ENCODE measurements around the gene ZBTB42.

The ZBTB42 gene

DNA sequence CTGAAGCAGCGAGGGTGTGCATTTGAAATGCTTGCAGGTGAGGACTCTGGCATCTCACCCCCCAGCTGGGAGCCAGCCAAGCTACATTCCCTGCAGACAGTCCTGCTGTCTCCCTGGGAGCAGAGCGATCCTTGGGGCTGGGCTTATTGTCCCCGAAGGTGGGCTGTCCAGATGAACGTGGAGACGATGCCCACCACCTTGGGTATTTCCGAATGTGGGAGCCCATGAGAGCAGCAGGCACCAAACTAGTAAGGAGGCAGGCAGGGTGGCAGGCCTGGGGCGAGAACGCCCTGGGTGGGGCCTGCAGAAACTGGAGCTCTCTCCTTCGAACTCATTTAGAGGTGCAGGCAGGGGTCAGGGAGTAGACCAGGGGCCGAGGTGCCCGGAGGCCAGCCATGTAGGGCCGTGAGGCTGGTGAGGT is 18.5 kb downstream of the ZBTB42 start:
- Histone ChIP-seq H2BK12ac (ENCODE audit: low read length in 2 of 2) (no peak overlapping the region), H3K79me1 (replicated peaks; ENCODE audit: low read length, poor library complexity, severe bottlenecking) (peaks cover 5% of the 10 kb centered on the region), H3K4ac (ENCODE audit: low read depth in 1 of 2, low read length in 2 of 2) (no peak overlapping the region), H3K4me1 (ENCODE audit: control insufficient read depth, insufficient read depth, low read depth, low read length) (peaks cover 17% of the 10 kb centered on the region), H3K23ac (ENCODE audit: low read length in 2 of 2) (no peak overlapping the region), H3K4me3 (ENCODE audit: insufficient read depth in 1 of 2, low read depth in 1 of 2, low read length in 2 of 2) (no peak overlapping the region), H2BK120ac (ENCODE audit: low read depth, low read length) (no peak overlapping the region), H3K18ac (ENCODE audit: low read depth in 1 of 2, low read length in 2 of 2) (no peak overlapping the region), H3K9me3 (ENCODE audit: control insufficient read depth, low read length) (peaks cover 5% of the 10 kb centered on the region), H3K36me3 (ENCODE audit: control insufficient read depth in 1 of 2, insufficient read depth in 2 of 2, low read depth in 1 of 2, low read length in 2 of 2) (peaks cover 7% of the 10 kb centered on the region in 2 experiments), H3K27ac (ENCODE audit: low read length, poor library complexity, severe bottlenecking) (no peak overlapping the region), H3K4me2 (ENCODE audit: low read length, poor library complexity, severe bottlenecking) (no peak overlapping the region), H4K91ac (ENCODE audit: low read length) (no peak overlapping the region), H2BK15ac (ENCODE audit: low read depth, poor library complexity, severe bottlenecking) (peak overlapping the region; percentile 52), H2AK5ac (ENCODE audit: low read length, severe bottlenecking) (no peak overlapping the region), H4K8ac (ENCODE audit: low read length) (peak overlapping the region; percentile 48), H2BK5ac (ENCODE audit: low read depth, low read length, poor library complexity, severe bottlenecking) (no peak overlapping the region), H3K14ac (ENCODE audit: low read length in 2 of 2) (no peak overlapping the region), H3K9ac (ENCODE audit: low read length) (no peak overlapping the region), H2AFZ (ENCODE audit: low read depth, low read length) (no peak overlapping the region), H3K27me3 (ENCODE audit: control insufficient read depth in 1 of 2, insufficient read depth in 1 of 2, low read length in 2 of 2) (no peaks in the 10 kb centered on the region)
- WGBS: 96% methylated on average over 12 of the region's 12 CpGs
- no peak for DNase-seq

DNA sequence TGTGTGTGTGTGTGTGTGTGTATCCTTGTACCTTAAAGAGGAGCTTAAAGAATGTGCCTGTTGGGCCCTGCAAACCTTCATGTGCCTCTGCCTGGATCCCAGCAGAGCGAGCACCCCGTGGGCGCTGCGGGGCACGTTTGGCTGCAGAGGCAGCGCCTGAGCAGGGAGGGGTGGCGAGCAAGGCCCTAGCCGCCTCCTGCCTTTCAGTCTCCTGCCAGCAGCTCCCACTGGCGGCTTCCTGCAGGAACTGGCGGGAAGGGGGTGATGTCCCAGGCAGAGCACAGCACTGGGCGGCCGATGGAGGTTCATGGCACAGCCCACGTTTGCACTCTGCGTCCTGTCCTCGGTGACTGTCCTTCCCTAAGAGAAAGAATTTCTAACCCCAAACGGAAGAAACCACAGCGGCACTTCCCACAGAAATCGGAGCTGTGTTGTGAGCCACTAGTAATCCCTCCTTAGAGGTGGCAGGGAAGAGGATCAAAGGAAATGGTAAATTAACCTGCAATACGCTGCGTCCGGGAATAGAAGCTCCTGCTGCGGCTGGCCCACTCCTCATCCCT is 19.8 kb downstream of the ZBTB42 start:
- Histone ChIP-seq H3K79me1 (replicated peaks; ENCODE audit: low read length, poor library complexity, severe bottlenecking) (peaks cover 3% of the 10 kb centered on the region), H2BK5ac (ENCODE audit: low read depth, low read length, poor library complexity, severe bottlenecking) (no peak overlapping the region), H3K4me1 (ENCODE audit: control insufficient read depth, insufficient read depth, low read depth, low read length) (peaks cover 16% of the 10 kb centered on the region), H4K8ac (ENCODE audit: low read length) (peak overlapping the region; percentile 72), H2BK12ac (ENCODE audit: low read length in 2 of 2) (no peak overlapping the region), H2AK5ac (ENCODE audit: low read length, severe bottlenecking) (no peak overlapping the region), H3K23ac (ENCODE audit: low read length in 2 of 2) (no peak overlapping the region), H4K91ac (ENCODE audit: low read length) (peak overlapping the region; percentile 52), H2BK120ac (ENCODE audit: low read depth, low read length) (no peak overlapping the region), H3K18ac (ENCODE audit: low read depth in 1 of 2, low read length in 2 of 2) (no peak overlapping the region), H3K4me2 (ENCODE audit: low read length, poor library complexity, severe bottlenecking) (no peak overlapping the region), H3K27ac (ENCODE audit: low read length, poor library complexity, severe bottlenecking) (no peak overlapping the region), H3K4ac (ENCODE audit: low read depth in 1 of 2, low read length in 2 of 2) (no peak overlapping the region), H3K9me3 (ENCODE audit: control insufficient read depth, low read length) (peaks cover 9% of the 10 kb centered on the region), H3K14ac (ENCODE audit: low read length in 2 of 2) (no peak overlapping the region), H2BK15ac (ENCODE audit: low read depth, poor library complexity, severe bottlenecking) (no peak overlapping the region), H3K27me3 (ENCODE audit: control insufficient read depth in 1 of 2, insufficient read depth in 1 of 2, low read length in 2 of 2) (no peaks in the 10 kb centered on the region), H3K4me3 (ENCODE audit: insufficient read depth in 1 of 2, low read depth in 1 of 2, low read length in 2 of 2) (no peak overlapping the region), H3K36me3 (ENCODE audit: control insufficient read depth in 1 of 2, insufficient read depth in 2 of 2, low read depth in 1 of 2, low read length in 2 of 2) (peaks cover 7% of the 10 kb centered on the region in 2 experiments), H2AFZ (ENCODE audit: low read depth, low read length) (no peak overlapping the region), H3K9ac (ENCODE audit: low read length) (peak overlapping the region; percentile 32)
- 33% methylated on average over 21 of the region's 22 CpGs for WGBS
- peak; percentile 76 for DNase-seq

DNA sequence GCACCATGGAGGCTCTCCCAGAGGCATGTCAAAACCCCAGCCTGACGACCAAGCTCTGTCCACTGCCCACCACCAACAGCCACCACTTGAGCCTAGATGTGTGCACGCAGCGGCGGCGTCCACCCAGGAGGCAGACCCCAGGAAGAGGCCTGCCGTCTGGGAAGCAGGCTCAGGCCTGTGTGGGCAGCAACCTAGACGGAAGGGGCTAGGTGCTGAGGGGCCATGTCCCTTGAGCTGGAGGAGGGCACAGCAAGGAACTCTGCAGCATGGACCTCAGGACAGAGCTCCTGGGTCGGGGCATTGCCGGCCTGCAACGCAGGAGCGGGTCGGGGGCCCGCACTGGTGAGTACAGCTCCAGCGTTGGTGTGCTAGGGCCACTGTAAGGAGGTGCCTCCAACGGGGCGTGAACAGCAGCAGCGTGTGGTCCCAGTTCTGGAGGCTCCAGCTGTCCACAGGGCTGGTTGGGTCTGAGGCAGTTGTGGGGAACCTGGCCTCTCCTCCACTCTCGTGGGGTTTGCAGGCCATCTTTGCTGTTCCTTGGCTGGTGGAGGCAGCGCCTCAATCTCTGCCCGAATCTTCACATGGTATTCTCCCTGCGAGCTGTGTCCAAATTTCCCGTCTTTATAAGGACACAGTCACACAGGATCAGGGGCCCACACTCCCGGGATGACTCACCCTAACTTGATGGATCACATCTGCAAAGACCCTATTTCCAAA is 20.5 kb downstream of the ZBTB42 start:
- peak; percentile 33 for DNase-seq
- Histone ChIP-seq H2BK12ac (ENCODE audit: low read length in 2 of 2) (peak overlapping the region in 1 of 2 experiments; percentile 38), H2BK5ac (ENCODE audit: low read depth, low read length, poor library complexity, severe bottlenecking) (no peak overlapping the region), H3K4me3 (ENCODE audit: insufficient read depth in 1 of 2, low read depth in 1 of 2, low read length in 2 of 2) (no peak overlapping the region), H3K27ac (ENCODE audit: low read length, poor library complexity, severe bottlenecking) (no peak overlapping the region), H3K14ac (ENCODE audit: low read length in 2 of 2) (peak overlapping the region in 1 of 2 experiments; percentile 62), H3K36me3 (ENCODE audit: control insufficient read depth in 1 of 2, insufficient read depth in 2 of 2, low read depth in 1 of 2, low read length in 2 of 2) (peaks cover 7% of the 10 kb centered on the region in 2 experiments), H3K4ac (ENCODE audit: low read depth in 1 of 2, low read length in 2 of 2) (peak overlapping the region in 1 of 2 experiments; percentile 64), H3K27me3 (ENCODE audit: control insufficient read depth in 1 of 2, insufficient read depth in 1 of 2, low read length in 2 of 2) (no peaks in the 10 kb centered on the region), H3K23ac (ENCODE audit: low read length in 2 of 2) (no peak overlapping the region), H4K8ac (ENCODE audit: low read length) (peak overlapping the region; percentile 50), H3K79me1 (replicated peaks; ENCODE audit: low read length, poor library complexity, severe bottlenecking) (peaks cover 3% of the 10 kb centered on the region), H2AFZ (ENCODE audit: low read depth, low read length) (no peak overlapping the region), H3K9me3 (ENCODE audit: control insufficient read depth, low read length) (peaks cover 9% of the 10 kb centered on the region), H3K9ac (ENCODE audit: low read length) (peak overlapping the region; percentile 32), H2BK120ac (ENCODE audit: low read depth, low read length) (no peak overlapping the region), H3K4me1 (ENCODE audit: control insufficient read depth, insufficient read depth, low read depth, low read length) (peaks cover 18% of the 10 kb centered on the region), H4K91ac (ENCODE audit: low read length) (peak overlapping the region; percentile 52), H2AK5ac (ENCODE audit: low read length, severe bottlenecking) (no peak overlapping the region), H3K18ac (ENCODE audit: low read depth in 1 of 2, low read length in 2 of 2) (peak overlapping the region in 1 of 2 experiments; percentile 56), H2BK15ac (ENCODE audit: low read depth, poor library complexity, severe bottlenecking) (no peak overlapping the region), H3K4me2 (ENCODE audit: low read length, poor library complexity, severe bottlenecking) (no peak overlapping the region)
- 83% methylated on average over 23 of the region's 23 CpGs for WGBS

DNA sequence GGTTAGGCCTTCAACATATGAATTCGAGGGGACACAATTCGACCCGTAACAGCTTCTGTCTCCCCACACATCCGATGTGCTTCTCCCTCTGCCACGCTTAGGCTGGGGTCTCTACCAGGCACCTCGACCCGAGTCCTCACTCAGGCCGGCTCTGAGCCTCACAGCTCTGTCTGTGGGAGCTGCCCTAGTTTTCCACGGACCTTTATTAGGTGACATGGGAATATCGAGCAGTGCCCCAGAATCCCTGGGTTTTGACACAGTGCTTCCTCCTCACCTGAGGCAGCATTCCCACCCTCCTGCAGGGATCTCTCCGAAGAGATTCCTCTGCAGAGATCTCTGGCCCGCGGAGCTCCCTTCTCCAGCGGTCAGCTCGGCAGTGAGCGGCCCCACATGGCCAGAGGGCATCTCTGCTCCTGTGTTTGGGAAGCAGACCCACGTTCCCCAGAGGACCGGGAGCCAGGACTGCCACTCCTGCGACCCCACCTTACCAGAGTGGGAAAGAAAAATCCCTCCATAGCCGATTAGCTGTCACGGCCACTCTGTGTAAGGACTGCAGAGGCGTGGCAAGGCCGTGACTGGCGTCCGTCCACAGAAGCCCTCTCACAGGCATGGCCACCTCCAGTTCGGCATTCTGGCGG is 21.2 kb downstream of the ZBTB42 start:
- Histone ChIP-seq H2BK120ac (ENCODE audit: low read depth, low read length) (no peak overlapping the region), H3K9ac (ENCODE audit: low read length) (no peak overlapping the region), H4K8ac (ENCODE audit: low read length) (no peak overlapping the region), H4K91ac (ENCODE audit: low read length) (no peak overlapping the region), H3K18ac (ENCODE audit: low read depth in 1 of 2, low read length in 2 of 2) (no peak overlapping the region), H2AK5ac (ENCODE audit: low read length, severe bottlenecking) (no peak overlapping the region), H2AFZ (ENCODE audit: low read depth, low read length) (no peak overlapping the region), H3K4me1 (ENCODE audit: control insufficient read depth, insufficient read depth, low read depth, low read length) (peaks cover 19% of the 10 kb centered on the region), H3K23ac (ENCODE audit: low read length in 2 of 2) (no peak overlapping the region), H3K14ac (ENCODE audit: low read length in 2 of 2) (no peak overlapping the region), H3K4me2 (ENCODE audit: low read length, poor library complexity, severe bottlenecking) (no peak overlapping the region), H3K79me1 (replicated peaks; ENCODE audit: low read length, poor library complexity, severe bottlenecking) (no peaks in the 10 kb centered on the region), H3K4me3 (ENCODE audit: insufficient read depth in 1 of 2, low read depth in 1 of 2, low read length in 2 of 2) (no peak overlapping the region), H3K36me3 (ENCODE audit: control insufficient read depth in 1 of 2, insufficient read depth in 2 of 2, low read depth in 1 of 2, low read length in 2 of 2) (peaks cover 7% of the 10 kb centered on the region in 2 experiments), H3K27me3 (ENCODE audit: control insufficient read depth in 1 of 2, insufficient read depth in 1 of 2, low read length in 2 of 2) (peaks cover 0 to under 1% of the 10 kb centered on the region in 2 experiments), H3K4ac (ENCODE audit: low read depth in 1 of 2, low read length in 2 of 2) (no peak overlapping the region), H2BK5ac (ENCODE audit: low read depth, low read length, poor library complexity, severe bottlenecking) (no peak overlapping the region), H3K27ac (ENCODE audit: low read length, poor library complexity, severe bottlenecking) (no peak overlapping the region), H2BK12ac (ENCODE audit: low read length in 2 of 2) (no peak overlapping the region), H2BK15ac (ENCODE audit: low read depth, poor library complexity, severe bottlenecking) (no peak overlapping the region), H3K9me3 (ENCODE audit: control insufficient read depth, low read length) (peaks cover 9% of the 10 kb centered on the region)
- 89% methylated on average over 27 of the region's 27 CpGs for WGBS
- DNase-seq: no peak
